Endodermal cell (in vitro differentiated cells): Measurements from ENCODE around the gene KCNQ1. TPM values are rescaled to one million over a fixed set of nuclear protein-coding genes. Genes with fewer than 3 reads are reported as not detected.

Source experiments
- DNase-seq: peaks from one replicate; pipeline ENCODE4 v3.0.0-alpha.2; 2017
- H3K27ac ChIP-seq: 2 replicates; pipeline ENCODE4 v1.5.1; 2013; ENCODE audit warnings: mild to moderate bottlenecking, low read depth, low read length, moderate library complexity
- H3K27me3 ChIP-seq: 2 replicates; pipeline ENCODE4 v1.6.1; 2013; ENCODE audit warnings: mild to moderate bottlenecking, low read length, moderate library complexity; ENCODE audit not compliant: insufficient read depth, control insufficient read depth, poor library complexity, severe bottlenecking
- H3K36me3 ChIP-seq: 2 replicates; pipeline ENCODE4 v1.7.0; 2013; ENCODE audit warnings: mild to moderate bottlenecking, low read length, moderate library complexity; ENCODE audit not compliant: control insufficient read depth, insufficient read depth
- H3K4me1 ChIP-seq: one replicate; pipeline ENCODE4 v1.7.0; 2013; ENCODE audit warnings: low read length; ENCODE audit not compliant: control insufficient read depth, insufficient read depth
- H3K4me3 ChIP-seq: 2 replicates; pipeline ENCODE4 v1.5.1; 2013; ENCODE audit warnings: mild to moderate bottlenecking, low read length, moderate library complexity
- H3K9ac ChIP-seq: 2 replicates; pipeline ENCODE4 v1.6.1; 2013; ENCODE audit warnings: mild to moderate bottlenecking, low read length, moderate library complexity; ENCODE audit not compliant: poor library complexity, severe bottlenecking; ENCODE audit errors: extremely low read depth
- H3K9me3 ChIP-seq: 2 replicates; pipeline ENCODE4 v1.6.1; 2013; ENCODE audit warnings: mild to moderate bottlenecking, low read length, moderate library complexity; ENCODE audit not compliant: control insufficient read depth
- H3K27ac Mint-ChIP-seq: 2 replicates; pipeline ENCODE4 v1.8.0; 2020; ENCODE audit warnings: mixed read lengths
- H3K27me3 Mint-ChIP-seq: 2 replicates; pipeline ENCODE4 v1.8.0; 2021; ENCODE audit warnings: mild to moderate bottlenecking, mixed read lengths; ENCODE audit not compliant: insufficient read depth
- H3K36me3 Mint-ChIP-seq: 2 replicates; pipeline ENCODE4 v1.8.0; 2020; ENCODE audit warnings: low read depth, mixed read lengths
- H3K4me1 Mint-ChIP-seq: 2 replicates; pipeline ENCODE4 v1.8.0; 2020; ENCODE audit warnings: mixed read lengths
- H3K4me3 Mint-ChIP-seq: 2 replicates; pipeline ENCODE4 v1.8.0; 2020; ENCODE audit warnings: mild to moderate bottlenecking, moderate library complexity, mixed read lengths
- H3K9me3 Mint-ChIP-seq: 2 replicates; pipeline ENCODE4 v1.8.0; 2020; ENCODE audit warnings: mild to moderate bottlenecking, mixed read lengths
- WGBS, 2 experiments: methylation state at CpG; one replicate each; pipeline versions ENCODE4 v1.1.5 to v1.1.7; 2013; ENCODE audit warnings: missing lambda C conversion rate in 2 of 2, mixed read lengths in 1 of 2; ENCODE audit not compliant: insufficient coverage in 1 of 2, insufficient read length in 1 of 2; 5-methylcytosine and 5-hydroxymethylcytosine counted together
- total RNA-seq, 2 donors: library from RNA; stranded (reverse); fragmentation: NEBNext Ultra II Directional in 1 of 2; extraction: Animal tissue kit (Norgen Biotek cat#: 25700) in 1 of 2; gene quantifications; 2 replicates in 1 of 2; 3 replicates in 1 of 2; pipeline ENCODE4 v1.2.1, GENCODE V29; 2021
- TF ChIP-seq, protein P1 (sequence below): fragments of 200-600 bp; sonication (generic); conservative IDR thresholded peaks from 2 replicates; pipeline ENCODE4 v1.5.0; 2021; ENCODE audit warnings: antibody characterized with exemption, mild to moderate bottlenecking

The KCNQ1 gene
- total RNA-seq, 2 donors from 2014 or later: 1.8 to 3.5 TPM

DNA sequence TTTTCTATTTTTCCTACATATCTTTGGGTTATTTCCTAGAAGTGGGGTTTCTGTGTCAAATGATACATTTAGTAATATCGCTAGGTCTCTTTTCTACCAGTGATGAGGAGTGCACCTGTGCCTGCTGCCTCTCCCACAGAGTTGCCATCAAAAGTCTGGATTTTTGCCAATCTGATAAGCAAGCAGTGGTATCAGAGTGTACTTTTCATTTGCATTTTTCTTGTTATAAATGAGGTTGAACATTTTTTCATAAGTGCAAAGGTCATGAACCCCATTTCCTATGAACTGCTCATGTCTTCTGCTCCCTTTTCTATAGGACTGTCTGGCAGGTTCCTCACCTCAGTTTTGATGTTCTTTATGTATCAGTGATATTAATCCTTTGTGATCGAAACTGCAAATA is 2.2 kb upstream of the KCNQ1 start:
- H3K4me1 ChIP-seq: no peaks in the 10 kb centered on the region
- H3K9ac ChIP-seq: no peak overlapping the region
- H3K27me3 ChIP-seq: peaks cover 90% of the 10 kb centered on the region
- no peak overlapping the region for H3K4me3 ChIP-seq
- H3K27ac ChIP-seq: no peak overlapping the region
- 100% methylated on average over 1 of the region's 2 CpGs; no CpG with 5 or more reads in 1 of the 2 experiments for WGBS, 2 experiments
- DNase-seq: no peak
- no peaks in the 10 kb centered on the region for H3K36me3 ChIP-seq
- TF ChIP-seq, protein P1, sequence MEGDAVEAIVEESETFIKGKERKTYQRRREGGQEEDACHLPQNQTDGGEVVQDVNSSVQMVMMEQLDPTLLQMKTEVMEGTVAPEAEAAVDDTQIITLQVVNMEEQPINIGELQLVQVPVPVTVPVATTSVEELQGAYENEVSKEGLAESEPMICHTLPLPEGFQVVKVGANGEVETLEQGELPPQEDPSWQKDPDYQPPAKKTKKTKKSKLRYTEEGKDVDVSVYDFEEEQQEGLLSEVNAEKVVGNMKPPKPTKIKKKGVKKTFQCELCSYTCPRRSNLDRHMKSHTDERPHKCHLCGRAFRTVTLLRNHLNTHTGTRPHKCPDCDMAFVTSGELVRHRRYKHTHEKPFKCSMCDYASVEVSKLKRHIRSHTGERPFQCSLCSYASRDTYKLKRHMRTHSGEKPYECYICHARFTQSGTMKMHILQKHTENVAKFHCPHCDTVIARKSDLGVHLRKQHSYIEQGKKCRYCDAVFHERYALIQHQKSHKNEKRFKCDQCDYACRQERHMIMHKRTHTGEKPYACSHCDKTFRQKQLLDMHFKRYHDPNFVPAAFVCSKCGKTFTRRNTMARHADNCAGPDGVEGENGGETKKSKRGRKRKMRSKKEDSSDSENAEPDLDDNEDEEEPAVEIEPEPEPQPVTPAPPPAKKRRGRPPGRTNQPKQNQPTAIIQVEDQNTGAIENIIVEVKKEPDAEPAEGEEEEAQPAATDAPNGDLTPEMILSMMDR: no peak
- Mint-ChIP-seq H3K9me3 (peaks cover 4% of the 10 kb centered on the region), H3K27me3 (peaks cover 89% of the 10 kb centered on the region), H3K27ac (no peak overlapping the region), H3K4me3 (no peak overlapping the region), H3K36me3 (no peaks in the 10 kb centered on the region), H3K4me1 (no peaks in the 10 kb centered on the region)
- H3K9me3 ChIP-seq: peaks cover 9% of the 10 kb centered on the region

DNA sequence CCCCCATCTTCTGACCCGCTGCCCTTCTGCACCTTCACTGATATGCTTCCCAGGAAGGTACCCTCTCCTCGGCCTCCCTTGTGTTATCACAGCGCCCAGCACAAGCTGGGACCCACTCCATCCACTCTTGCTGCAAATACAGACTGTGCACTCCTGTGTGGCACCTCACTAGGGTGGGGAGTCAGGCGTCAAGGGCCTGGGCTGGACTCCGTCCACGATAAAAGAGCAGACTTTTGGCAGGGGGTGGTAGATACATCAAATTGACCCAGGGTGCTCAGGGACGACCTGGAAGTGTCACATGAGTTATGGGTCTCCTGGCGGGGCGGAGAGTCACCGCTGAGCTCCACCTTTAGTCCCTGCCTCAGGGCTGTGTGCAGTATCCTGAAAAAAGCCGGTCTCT is 1.4 kb upstream of the KCNQ1 start:
- 73% methylated on average over 6 to 11 of the region's 11 CpGs for WGBS, 2 experiments
- H3K27me3 ChIP-seq: peaks cover 90% of the 10 kb centered on the region
- no peaks in the 10 kb centered on the region for H3K36me3 ChIP-seq
- no peak overlapping the region for H3K27ac Mint-ChIP-seq
- TF ChIP-seq, protein P1: no peak
- peaks cover 9% of the 10 kb centered on the region for H3K9me3 ChIP-seq
- no peak overlapping the region for H3K4me3 Mint-ChIP-seq
- no peak for DNase-seq
- no peak overlapping the region for H3K27ac ChIP-seq
- no peak overlapping the region for H3K9ac ChIP-seq
- H3K4me1 Mint-ChIP-seq: no peaks in the 10 kb centered on the region
- peaks cover 4% of the 10 kb centered on the region for H3K9me3 Mint-ChIP-seq
- H3K27me3 Mint-ChIP-seq: peaks cover 90% of the 10 kb centered on the region
- no peaks in the 10 kb centered on the region for H3K4me1 ChIP-seq
- H3K4me3 ChIP-seq: no peak overlapping the region
- H3K36me3 Mint-ChIP-seq: no peaks in the 10 kb centered on the region

DNA sequence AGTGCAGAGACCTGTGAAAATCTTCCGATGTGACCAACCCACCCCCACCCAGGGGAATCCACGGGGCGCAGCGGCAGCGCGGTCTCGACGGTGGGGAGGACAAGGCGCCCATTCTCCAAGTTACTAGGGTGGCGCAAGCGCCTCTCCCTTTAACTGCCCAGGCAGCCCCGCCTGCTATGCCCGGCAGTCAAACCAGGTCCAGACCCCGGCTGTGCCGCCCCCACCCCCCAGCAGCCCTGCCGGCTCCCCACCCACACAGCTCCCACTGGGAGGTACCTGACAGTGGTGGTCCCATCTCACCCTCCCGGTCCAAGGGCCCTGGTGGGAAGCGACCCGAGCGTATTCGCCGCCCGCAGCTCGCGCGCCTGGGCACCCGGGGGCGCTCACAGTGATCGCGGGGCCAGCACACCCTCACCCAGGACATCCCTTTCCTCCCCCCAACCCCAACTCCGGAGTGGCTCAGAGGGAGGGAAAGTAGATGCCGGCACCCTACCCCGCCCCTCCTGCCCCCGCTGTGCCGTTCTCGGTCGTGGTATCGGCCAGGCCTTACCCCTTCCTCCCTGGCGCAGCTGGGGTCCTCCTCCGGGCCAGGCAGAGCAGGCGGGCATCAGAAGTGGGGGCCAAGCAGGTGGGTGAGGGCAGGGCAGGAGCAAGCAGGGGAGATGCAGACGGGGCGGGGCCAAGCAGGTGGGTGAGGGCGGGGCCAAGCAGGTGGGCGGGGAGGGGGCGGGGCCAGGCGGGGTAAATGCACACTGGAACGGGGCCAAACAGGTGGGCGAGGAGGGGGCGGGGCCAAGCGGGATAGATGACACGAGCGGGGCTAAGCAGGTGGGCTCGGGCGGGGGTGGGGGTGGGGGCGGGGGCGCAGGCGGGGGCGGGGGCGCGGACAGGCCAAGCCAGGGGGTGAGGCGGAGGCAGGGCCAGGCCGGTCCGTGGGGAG is 657 bp upstream of the KCNQ1 start, which contains the start of gene TRPM5:
TSS of gene TRPM5 (minus strand) at position 634 of the 940 bp plus-strand sequence. CDS start 21,478 bp downstream, outside the sequence.
- Histone ChIP-seq H3K9ac (no peak within 1 kb of the TSS), H3K9me3 (peaks cover 9% of the 10 kb centered on the region), H3K27ac (no peak within 1 kb of the TSS), H3K36me3 (no peaks in the 10 kb centered on the region), H3K4me1 (no peaks in the 10 kb centered on the region), H3K4me3 (no peak within 1 kb of the TSS), H3K27me3 (peaks cover 92% of the 10 kb centered on the region)
- H3K27ac Mint-ChIP-seq: no peak within 1 kb of the TSS
- TF ChIP-seq, protein P1: peak; percentile 20
- peak within 1 kb of the TSS; percentile 57 for H3K4me3 Mint-ChIP-seq
- H3K9me3 Mint-ChIP-seq: peaks cover 4% of the 10 kb centered on the region
- peak; percentile 93 for DNase-seq
- peaks cover 88% of the 10 kb centered on the region for H3K27me3 Mint-ChIP-seq
- 21 to 31% methylated on average over 21 to 55 of the region's 64 CpGs for WGBS, 2 experiments
- H3K4me1 Mint-ChIP-seq: no peaks in the 10 kb centered on the region
- no peaks in the 10 kb centered on the region for H3K36me3 Mint-ChIP-seq
